CD14-positive monocyte (primary cell): ENCODE data around the gene ABHD12. TPM values are rescaled to one million over a fixed set of nuclear protein-coding genes. Genes with fewer than 3 reads are reported as not detected.

ENCODE experiments used
- DNase-seq, 3 donors: peaks; one replicate each; pipeline ENCODE4 v3.0.0-alpha.2; 2011 to 2022
- H2AFZ ChIP-seq: 2 replicates; pipeline ENCODE4 v1.6.0; 2012; ENCODE audit warnings: mild to moderate bottlenecking, low read depth, low read length, inconsistent platforms; ENCODE audit not compliant: insufficient read depth, poor library complexity, severe bottlenecking
- H3K27ac ChIP-seq, 2 donors: 1 replicate in 1 of 2; 2 replicates in 1 of 2; pipeline ENCODE4 v1.5.1; 2012 to 2013; ENCODE audit warnings: low read length in 2 of 2, control low read depth in 1 of 2, inconsistent platforms in 1 of 2, low read depth in 1 of 2, mild to moderate bottlenecking in 1 of 2
- H3K27me3 ChIP-seq, 2 donors: one replicate each; pipeline versions ENCODE4 v1.6.0 to v1.6.1; 2011 to 2013; ENCODE audit warnings: low read length in 2 of 2; ENCODE audit not compliant: control insufficient read depth in 2 of 2, insufficient read depth in 2 of 2
- H3K36me3 ChIP-seq, 2 donors: replicated peaks in 1 of 2; 1 replicate in 1 of 2; 2 replicates in 1 of 2; pipeline versions ENCODE4 v1.5.1 to v1.6.1; 2012 to 2013; ENCODE audit warnings: low read length in 2 of 2, control low read depth in 1 of 2, inconsistent platforms in 1 of 2, mild to moderate bottlenecking in 1 of 2; ENCODE audit not compliant: insufficient read depth in 2 of 2, control insufficient read depth in 1 of 2
- H3K4me1 ChIP-seq, 2 donors: 1 replicate in 1 of 2; 2 replicates in 1 of 2; pipeline versions ENCODE4 v1.5.1 to v1.6.1; 2012 to 2013; ENCODE audit warnings: low read length in 2 of 2, control low read depth in 1 of 2, inconsistent platforms in 1 of 2, mild to moderate bottlenecking in 1 of 2, moderate library complexity in 1 of 2; ENCODE audit not compliant: insufficient read depth in 2 of 2, control insufficient read depth in 1 of 2
- H3K4me2 ChIP-seq: replicated peaks from 2 replicates; pipeline ENCODE3; 2012; ENCODE audit warnings: low read length, moderate library complexity, mild to moderate bottlenecking; ENCODE audit not compliant: poor library complexity, severe bottlenecking; ENCODE audit errors: extremely low read depth
- H3K4me3 ChIP-seq, 3 experiments: fragments of 200-600 bp in 1 of 3; sonication (generic) in 1 of 3; replicated peaks in 1 of 3; 1 replicate in 2 of 3; 2 replicates in 1 of 3; pipeline ENCODE4 v1.5.1; 2011 to 2013; ENCODE audit warnings: low read length in 3 of 3, mild to moderate bottlenecking in 3 of 3, control low read depth in 2 of 3, low read depth in 2 of 3, inconsistent platforms in 1 of 3, moderate library complexity in 1 of 3
- H3K79me2 ChIP-seq: 2 replicates; pipeline ENCODE4 v1.6.0; 2012; ENCODE audit warnings: mild to moderate bottlenecking, control low read depth, inconsistent platforms, low read length, moderate library complexity; ENCODE audit not compliant: insufficient read depth
- H3K9ac ChIP-seq: 2 replicates; pipeline ENCODE4 v1.6.0; 2017; ENCODE audit warnings: low read length, mild to moderate bottlenecking; ENCODE audit not compliant: insufficient read depth, poor library complexity, severe bottlenecking
- H3K9me3 ChIP-seq, 2 donors: replicated peaks in 1 of 2; 1 replicate in 1 of 2; 2 replicates in 1 of 2; pipeline versions ENCODE4 v1.5.1 to v1.6.1; 2012 to 2013; ENCODE audit warnings: low read length in 2 of 2, control low read depth in 1 of 2; ENCODE audit not compliant: control insufficient read depth in 1 of 2, insufficient read depth in 1 of 2
- H4K20me1 ChIP-seq: 2 replicates; pipeline ENCODE4 v1.6.0; 2012; ENCODE audit warnings: mild to moderate bottlenecking, low read length, control low read depth, moderate library complexity; ENCODE audit not compliant: insufficient read depth
- H3K27ac Mint-ChIP-seq, 7 donors: one replicate each; pipeline ENCODE4 v1.8.0; 2020; ENCODE audit warnings: mild to moderate bottlenecking in 7 of 7, mixed read lengths in 7 of 7, moderate library complexity in 6 of 7, inconsistent platforms in 2 of 7
- H3K27me3 Mint-ChIP-seq, 3 donors: one replicate each; pipeline ENCODE4 v1.8.0; 2021 to 2022; ENCODE audit warnings: low read depth in 3 of 3, mild to moderate bottlenecking in 3 of 3, mixed read lengths in 3 of 3, moderate library complexity in 3 of 3, inconsistent platforms in 1 of 3
- H3K36me3 Mint-ChIP-seq, 2 donors: one replicate each; pipeline ENCODE4 v1.8.0; 2020; ENCODE audit warnings: mixed read lengths in 2 of 2, inconsistent platforms in 1 of 2, mild to moderate bottlenecking in 1 of 2
- H3K4me1 Mint-ChIP-seq: one replicate; pipeline ENCODE4 v1.8.0; 2020; ENCODE audit warnings: mild to moderate bottlenecking, mixed read lengths
- H3K4me3 Mint-ChIP-seq, 2 donors: one replicate each; pipeline ENCODE4 v1.8.0; 2020; ENCODE audit warnings: mild to moderate bottlenecking in 2 of 2, mixed read lengths in 2 of 2, moderate library complexity in 1 of 2
- H3K9me3 Mint-ChIP-seq, 7 donors: one replicate each; pipeline ENCODE4 v1.8.0; 2020 to 2022; ENCODE audit warnings: mixed read lengths in 7 of 7, mild to moderate bottlenecking in 6 of 7, moderate library complexity in 6 of 7, inconsistent platforms in 2 of 7
- WGBS: methylation state at CpG from one replicate; pipeline ENCODE4 v1.1.5; 2013; ENCODE audit warnings: missing lambda C conversion rate; ENCODE audit not compliant: insufficient coverage; 5-methylcytosine and 5-hydroxymethylcytosine counted together
- intact Hi-C, 2 donors: fragments of 100-400 bp; cut with micrococcal nuclease; formaldehyde crosslinking; loops; one replicate each; pipeline versions ENCODE4 v1.15.0 to v1.15.1; 2023
- polyA plus RNA-seq, 3 donors: library from polyadenylated mRNA; depleted of rRNA in 1 of 3; unstranded in 2 of 3; stranded (reverse) in 1 of 3; fragments of 300-500 nt in 2 of 3; fragments of >200 nt in 1 of 3; fragmentation: Illumina TruSeq in 2 of 3; gene quantifications; 1 replicate in 2 of 3; 2 replicates in 1 of 3; pipeline ENCODE4 v1.2.3, GENCODE V29; 2012 to 2021
- TF ChIP-seq, protein P1 (sequence below): fragments of 200-600 bp; IDR thresholded peaks from one replicate; pipeline ENCODE4 v1.8.0; 2022; ENCODE audit warnings: antibody characterized with exemption, mild to moderate bottlenecking

The ABHD12 gene
- polyA plus RNA-seq, 3 donors: 20.3 to 34.5 (median 32.1) TPM

DNA sequence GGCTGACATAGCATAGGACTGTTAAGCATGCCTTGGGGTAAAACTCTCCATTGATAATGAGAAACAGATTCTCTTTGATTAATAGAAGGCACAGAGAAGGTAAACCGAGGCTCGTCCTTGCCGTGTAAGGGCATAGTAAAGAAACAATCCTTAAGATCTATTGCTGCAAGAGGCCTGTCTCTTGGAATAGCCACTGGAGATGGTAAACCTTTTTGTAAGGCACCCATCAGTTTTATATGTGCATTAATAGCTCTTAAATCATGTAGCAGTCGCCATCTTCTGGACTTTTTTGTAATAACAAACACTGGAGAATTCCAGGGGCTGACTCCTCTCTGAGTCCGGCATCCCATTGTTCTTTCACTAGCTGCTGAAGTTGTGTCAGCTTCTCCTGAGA, 8.4 kb upstream of the ABHD12 start:
- Mint-ChIP-seq H3K36me3 (peaks cover 0 to 3% of the 10 kb centered on the region in 2 donors), H3K27ac (no peak overlapping the region), H3K4me3 (no peak overlapping the region), H3K4me1 (peaks cover 9% of the 10 kb centered on the region), H3K27me3 (peaks cover 3 to 4% (median 4%) of the 10 kb centered on the region in 3 donors), H3K9me3 (peaks cover 18 to 34% (median 32%) of the 10 kb centered on the region in 7 donors)
- Histone ChIP-seq H3K4me2 (no peak overlapping the region), H3K9ac (no peak overlapping the region), H2AFZ (no peak overlapping the region), H4K20me1 (no peaks in the 10 kb centered on the region), H3K4me1 (peaks cover 2 to 8% of the 10 kb centered on the region in 2 donors), H3K36me3 (no peaks in the 10 kb centered on the region), H3K79me2 (no peaks in the 10 kb centered on the region), H3K9me3 (peaks cover 20 to 29% of the 10 kb centered on the region in 2 donors), H3K27ac (no peak overlapping the region), H3K27me3 (no peaks in the 10 kb centered on the region), H3K4me3 (no peak overlapping the region)
- intact Hi-C loops: loop anchor here (5.0 to 10.0 kb wide), 5 partner anchors 87 to 404 kb away; partner anchors contain the start of genes ACSS1 (in 1 of the 2) and APMAP (in 1 of the 2)
- DNase-seq: peak; percentile 38 to 59 (median 53)
- TF ChIP-seq, protein P1, sequence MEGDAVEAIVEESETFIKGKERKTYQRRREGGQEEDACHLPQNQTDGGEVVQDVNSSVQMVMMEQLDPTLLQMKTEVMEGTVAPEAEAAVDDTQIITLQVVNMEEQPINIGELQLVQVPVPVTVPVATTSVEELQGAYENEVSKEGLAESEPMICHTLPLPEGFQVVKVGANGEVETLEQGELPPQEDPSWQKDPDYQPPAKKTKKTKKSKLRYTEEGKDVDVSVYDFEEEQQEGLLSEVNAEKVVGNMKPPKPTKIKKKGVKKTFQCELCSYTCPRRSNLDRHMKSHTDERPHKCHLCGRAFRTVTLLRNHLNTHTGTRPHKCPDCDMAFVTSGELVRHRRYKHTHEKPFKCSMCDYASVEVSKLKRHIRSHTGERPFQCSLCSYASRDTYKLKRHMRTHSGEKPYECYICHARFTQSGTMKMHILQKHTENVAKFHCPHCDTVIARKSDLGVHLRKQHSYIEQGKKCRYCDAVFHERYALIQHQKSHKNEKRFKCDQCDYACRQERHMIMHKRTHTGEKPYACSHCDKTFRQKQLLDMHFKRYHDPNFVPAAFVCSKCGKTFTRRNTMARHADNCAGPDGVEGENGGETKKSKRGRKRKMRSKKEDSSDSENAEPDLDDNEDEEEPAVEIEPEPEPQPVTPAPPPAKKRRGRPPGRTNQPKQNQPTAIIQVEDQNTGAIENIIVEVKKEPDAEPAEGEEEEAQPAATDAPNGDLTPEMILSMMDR: peak; percentile 74
- WGBS: no CpG with 5 or more reads among the region's 5 CpGs

DNA sequence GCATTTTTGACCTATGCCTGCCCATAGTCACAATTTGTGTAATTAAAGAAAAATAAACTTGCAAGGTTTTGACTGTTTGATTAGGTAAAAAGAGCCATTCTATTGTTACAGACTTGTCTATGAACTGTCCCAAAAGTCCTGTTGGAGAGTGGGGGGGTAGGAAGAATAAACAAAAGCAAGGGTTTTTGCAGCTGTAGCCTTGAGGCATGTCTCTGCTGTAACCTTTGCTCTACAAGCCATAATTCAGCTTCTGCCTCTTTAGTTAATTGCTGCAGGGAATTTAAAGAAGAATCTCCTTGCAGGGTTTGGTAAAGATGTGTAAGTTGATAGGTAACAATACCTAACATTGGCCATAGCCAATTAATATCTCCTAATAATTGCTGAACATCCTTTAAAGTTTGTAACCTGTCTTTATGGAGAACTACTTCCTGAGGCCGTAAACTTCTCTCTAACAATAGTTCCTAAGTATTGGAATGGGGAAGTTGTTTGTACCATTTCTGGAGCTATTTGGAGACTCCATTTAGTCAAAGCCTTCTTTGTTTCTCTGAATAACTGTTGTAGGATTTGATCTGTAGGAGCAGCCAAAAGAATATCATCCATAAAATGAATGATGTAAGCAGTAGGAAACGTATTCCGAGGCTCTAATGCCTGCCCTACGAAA, 7.9 kb upstream of the ABHD12 start:
- Mint-ChIP-seq H3K9me3 (peaks cover 16 to 30% (median 27%) of the 10 kb centered on the region in 7 donors), H3K27me3 (peaks cover 3 to 4% (median 4%) of the 10 kb centered on the region in 3 donors), H3K4me3 (no peak overlapping the region), H3K4me1 (peaks cover 9% of the 10 kb centered on the region), H3K27ac (no peak overlapping the region), H3K36me3 (peaks cover 0 to 3% of the 10 kb centered on the region in 2 donors)
- Histone ChIP-seq H3K4me3 (no peak overlapping the region), H2AFZ (no peak overlapping the region), H3K27ac (no peak overlapping the region), H3K9ac (no peak overlapping the region), H4K20me1 (no peaks in the 10 kb centered on the region), H3K27me3 (no peaks in the 10 kb centered on the region), H3K4me1 (peaks cover 2 to 8% of the 10 kb centered on the region in 2 donors), H3K79me2 (no peaks in the 10 kb centered on the region), H3K36me3 (no peaks in the 10 kb centered on the region), H3K9me3 (peaks cover 18 to 24% of the 10 kb centered on the region in 2 donors), H3K4me2 (no peak overlapping the region)
- TF ChIP-seq, protein P1: no peak
- DNase-seq: peak in 1 of 3 donors; percentile 25
- 80% methylated on average over 1 of the region's 4 CpGs for WGBS
- intact Hi-C loops: loop anchor here (5.0 to 10.0 kb wide), 5 partner anchors 86 to 404 kb away; partner anchors contain the start of genes ACSS1 (in 1 of the 2) and APMAP (in 1 of the 2)
